Kidney (tissue), 14 donors: ENCODE data around the gene A3GALT2. TPM values are rescaled to one million over a fixed set of nuclear protein-coding genes. Genes with fewer than 3 reads are reported as not detected.

Experiments used
- DNase-seq, 5 donors: peaks; one replicate each; pipeline ENCODE4 v3.0.0-alpha.2; 2013 to 2020
- FAIRE-seq: peaks from 2 replicates; lab custom pipeline; 2012; peaks lifted over from hg19 to GRCh38; lab: Jason Lieb, UNC
- H3K27ac ChIP-seq, 2 donors: one replicate each; pipeline ENCODE4 v1.7.0; 2013; ENCODE audit warnings: low read depth in 2 of 2, low read length in 2 of 2, inconsistent platforms in 1 of 2
- H3K27me3 ChIP-seq: one replicate; pipeline ENCODE4 v1.7.1; 2013; ENCODE audit warnings: low read length, inconsistent platforms; ENCODE audit not compliant: control insufficient read depth, insufficient read depth
- H3K36me3 ChIP-seq, 3 donors: one replicate each; pipeline versions ENCODE4 v1.7.0 to v1.7.1; 2013; ENCODE audit warnings: low read length in 3 of 3, control low read depth in 1 of 3, inconsistent platforms in 1 of 3; ENCODE audit not compliant: insufficient read depth in 3 of 3, control insufficient read depth in 2 of 3
- H3K4me1 ChIP-seq, 3 donors: one replicate each; pipeline versions ENCODE4 v1.7.0 to v1.7.1; 2013; ENCODE audit warnings: low read length in 3 of 3, inconsistent platforms in 1 of 3, low read depth in 1 of 3; ENCODE audit not compliant: control insufficient read depth in 2 of 3, insufficient read depth in 2 of 3
- H3K4me3 ChIP-seq, 3 donors: one replicate each; pipeline versions ENCODE4 v1.7.0 to v1.8.1; 2013; ENCODE audit warnings: low read length in 3 of 3, control low read depth in 1 of 3, inconsistent platforms in 1 of 3
- H3K9ac ChIP-seq, 3 donors: one replicate each; pipeline versions ENCODE4 v1.7.0 to v1.7.1; 2013; ENCODE audit warnings: low read length in 3 of 3, control low read depth in 1 of 3, inconsistent platforms in 1 of 3
- H3K9me3 ChIP-seq, 3 donors: one replicate each; pipeline versions ENCODE4 v1.7.0 to v1.7.1; 2013; ENCODE audit warnings: low read length in 3 of 3, control low read depth in 1 of 3, inconsistent platforms in 1 of 3; ENCODE audit not compliant: control insufficient read depth in 2 of 3, insufficient read depth in 1 of 3
- CTCF ChIP-seq: IDR thresholded peaks from 3 replicates; pipeline ENCODE4 v1.5.1; 2012; ENCODE audit warnings: mild to moderate bottlenecking, moderate library complexity, borderline replicate concordance; ENCODE audit not compliant: insufficient read depth; ENCODE audit errors: extremely low read depth
- intact Hi-C: fragments of 100-400 bp; cut with DNase I; formaldehyde crosslinking; loops from one replicate; pipeline ENCODE4 v1.11.1; 2022
- polyA plus RNA-seq: library from polyadenylated mRNA; stranded (reverse); fragments of 350-450 nt; fragmentation: Illumina TruSeq; extraction: RNeasy Lipid Tissue Mini Kit (QIAGEN cat#74804); gene quantifications from one replicate; pipeline ENCODE4 v1.2.3, GENCODE V29; 2014; ENCODE audit warnings: low read depth, low replicate concordance; ENCODE audit not compliant: insufficient read depth
- total RNA-seq: library from RNA; stranded (reverse); fragmentation: NEBNext Ultra II Directional; extraction: Animal tissue kit (Norgen Biotek cat#: 25700); gene quantifications from one replicate; pipeline ENCODE4 v1.2.1, GENCODE V29; 2021
- donor health status: control.
- donor health status: control.
- donor health status: control.
- donor health status: control.
- donor health status: control.
- donor health status: DM: yes; HTN: yes; CAD: no.
- donor health status: Normal renal cell carcinoma (clear cell type).

Gene A3GALT2
- total and polyA plus RNA-seq, 2 donors from 2014 or later: not detected

- Histone ChIP-seq H3K27me3 (no peaks in the 10 kb centered on the region), H3K4me1 (peaks cover 0 to 46% (median 44%) of the 10 kb centered on the region in 3 donors), H3K9me3 (no peaks in the 10 kb centered on the region), H3K9ac (peak overlapping the region in 1 of 3 donors; percentile 4), H3K27ac (peak overlapping the region; percentile 10 to 12), H3K4me3 (no peak overlapping the region), H3K36me3 (peaks cover 26 to 54% (median 54%) of the 10 kb centered on the region in 3 donors)
- no peak for DNase-seq
- intact Hi-C loops: no loop called here
- no peak for FAIRE-seq
- no peak for TF ChIP-seq CTCF
Observed at GRCh38 chr1:33332881-33333280, 12.0 kb upstream of the A3GALT2 start.

- H3K4me3 ChIP-seq: no peak overlapping the region
- peak overlapping the region in 1 of 3 donors; percentile 4 for H3K9ac ChIP-seq
- no peaks in the 10 kb centered on the region for H3K9me3 ChIP-seq
- DNase-seq (no peak), FAIRE-seq (no peak)
- no peak overlapping the region for H3K27ac ChIP-seq
- intact Hi-C loops: no loop called here
- H3K36me3 ChIP-seq: peaks cover 29 to 59% (median 57%) of the 10 kb centered on the region in 3 donors
- TF ChIP-seq CTCF: no peak
- H3K27me3 ChIP-seq: no peaks in the 10 kb centered on the region
- peaks cover 0 to 44% (median 44%) of the 10 kb centered on the region in 3 donors for H3K4me1 ChIP-seq
Observed at GRCh38 chr1:33332357-33332789, 11.5 kb upstream of the A3GALT2 start.

- H3K36me3 ChIP-seq: peaks cover 29 to 65% (median 60%) of the 10 kb centered on the region in 3 donors
- no peak for FAIRE-seq
- DNase-seq: peak in 1 of 5 donors; percentile 71
- H3K4me1 ChIP-seq: peaks cover 0 to 41% (median 39%) of the 10 kb centered on the region in 3 donors
- no peak for TF ChIP-seq CTCF
- no peak overlapping the region for H3K4me3 ChIP-seq
- intact Hi-C loops: no loop called here
- no peaks in the 10 kb centered on the region for H3K27me3 ChIP-seq
- peak overlapping the region in 1 of 2 donors; percentile 38 for H3K27ac ChIP-seq
- H3K9me3 ChIP-seq: no peaks in the 10 kb centered on the region
- no peak overlapping the region for H3K9ac ChIP-seq
Observed at GRCh38 chr1:33331444-33332356, 10.8 kb upstream of the A3GALT2 start.
